Measurements from ENCODE around the gene HLA-G.

HLA-G gene

GRCh38 chr6:29800254-29800653 lies 27.4 kb upstream of the HLA-G start:
- H3K27me3 Mint-ChIP-seq (ENCODE audit: low read depth, poor library complexity), result peaks cover 41% of the 10 kb centered on the region
- H3K36me3 Mint-ChIP-seq (ENCODE audit: low read depth), result no peaks in the 10 kb centered on the region
- no peak overlapping the region for H3K27ac Mint-ChIP-seq
- no peaks in the 10 kb centered on the region for H3K4me1 Mint-ChIP-seq
- DNase-seq, result no peak
- no peak overlapping the region for H3K4me3 Mint-ChIP-seq
- peaks cover 1% of the 10 kb centered on the region for H3K9me3 Mint-ChIP-seq
- TF ChIP-seq CTCF (IDR thresholded peaks at IDR 0.05), result no peak

- TF ChIP-seq CTCF (IDR thresholded peaks at IDR 0.05), result no peak
- Mint-ChIP-seq H3K4me1 (no peaks in the 10 kb centered on the region), H3K36me3 (ENCODE audit: low read depth) (no peaks in the 10 kb centered on the region), H3K9me3 (peaks cover 3% of the 10 kb centered on the region), H3K27me3 (ENCODE audit: low read depth, poor library complexity) (peaks cover 54% of the 10 kb centered on the region), H3K27ac (no peak overlapping the region), H3K4me3 (no peak overlapping the region)
- DNase-seq, result no peak
Observed at GRCh38 chr6:29806387-29806786, 21.2 kb upstream of the HLA-G start.

GRCh38 chr6:29809249-29809648 lies 18.4 kb upstream of the HLA-G start:
- Mint-ChIP-seq H3K4me1 (no peaks in the 10 kb centered on the region), H3K27me3 (ENCODE audit: low read depth, poor library complexity) (peaks cover 55% of the 10 kb centered on the region), H3K36me3 (ENCODE audit: low read depth) (no peaks in the 10 kb centered on the region), H3K27ac (no peak overlapping the region), H3K4me3 (no peak overlapping the region), H3K9me3 (peaks cover 3% of the 10 kb centered on the region)
- no peak for DNase-seq
- TF ChIP-seq CTCF (IDR thresholded peaks at IDR 0.05), result no peak

GRCh38 chr6:29810371-29810770 lies 17.3 kb upstream of the HLA-G start:
- H3K4me3 Mint-ChIP-seq, result no peak overlapping the region
- DNase-seq, result no peak
- H3K4me1 Mint-ChIP-seq, result no peaks in the 10 kb centered on the region
- peaks cover under 1% of the 10 kb centered on the region for H3K9me3 Mint-ChIP-seq
- no peak overlapping the region for H3K27ac Mint-ChIP-seq
- H3K27me3 Mint-ChIP-seq (ENCODE audit: low read depth, poor library complexity), result peaks cover 55% of the 10 kb centered on the region
- no peaks in the 10 kb centered on the region for H3K36me3 Mint-ChIP-seq (ENCODE audit: low read depth)
- TF ChIP-seq CTCF (IDR thresholded peaks at IDR 0.05), result no peak

- peaks cover 53% of the 10 kb centered on the region for H3K27me3 Mint-ChIP-seq (ENCODE audit: low read depth, poor library complexity)
- H3K9me3 Mint-ChIP-seq, result no peaks in the 10 kb centered on the region
- no peak for TF ChIP-seq CTCF (IDR thresholded peaks at IDR 0.05)
- H3K27ac Mint-ChIP-seq, result no peak overlapping the region
- DNase-seq, result no peak
- H3K4me3 Mint-ChIP-seq, result no peak overlapping the region
- no peaks in the 10 kb centered on the region for H3K36me3 Mint-ChIP-seq (ENCODE audit: low read depth)
- no peaks in the 10 kb centered on the region for H3K4me1 Mint-ChIP-seq
Observed at GRCh38 chr6:29811377-29811776, 16.2 kb upstream of the HLA-G start.

GRCh38 chr6:29813066-29813465 lies 14.6 kb upstream of the HLA-G start:
- Mint-ChIP-seq H3K27me3 (ENCODE audit: low read depth, poor library complexity) (peaks cover 42% of the 10 kb centered on the region), H3K4me3 (no peak overlapping the region), H3K4me1 (no peaks in the 10 kb centered on the region), H3K9me3 (no peaks in the 10 kb centered on the region), H3K27ac (no peak overlapping the region), H3K36me3 (ENCODE audit: low read depth) (no peaks in the 10 kb centered on the region)
- DNase-seq, result no peak
- no peak for TF ChIP-seq CTCF (IDR thresholded peaks at IDR 0.05)

All from nephron progenitor cell (in vitro differentiated cells).